HL-60 (cell line): Measurements from ENCODE around the gene STARD6.

Experiments used
- CTCF ChIP-seq: IDR thresholded peaks from one replicate; pipeline ENCODE4 v1.5.1; 2011; ENCODE audit warnings: low read length, control low read depth, inconsistent platforms; ENCODE audit not compliant: insufficient read depth
- GABPA ChIP-seq: IDR thresholded peaks from 2 replicates; pipeline ENCODE4 v1.6.1; 2012; ENCODE audit warnings: low read depth
- POLR2AphosphoS5 ChIP-seq: IDR thresholded peaks from 2 replicates; pipeline ENCODE4 v1.6.1; 2012; ENCODE audit warnings: low read depth
- REST ChIP-seq: IDR thresholded peaks from 2 replicates; pipeline ENCODE4 v1.6.1; 2012; ENCODE audit warnings: low read depth; ENCODE audit not compliant: insufficient replicate concordance

GRCh38 chr18:54279477-54280219, 78.0 kb downstream of the STARD6 start:
- no peak for TF ChIP-seq POLR2AphosphoS5
- no peak for TF ChIP-seq CTCF
- no peak for TF ChIP-seq GABPA
- TF ChIP-seq REST: no peak
